Parathyroid adenoma (tissue), 2 donors: ENCODE data around the gene TMEM82.

Experiments
- H2AFZ ChIP-seq: fragments of 300-600 bp; sonication (generic); one replicate; pipeline ENCODE4 v1.7.0; 2017; ENCODE audit warnings: antibody characterized with exemption, mild to moderate bottlenecking
- H3K27ac ChIP-seq: fragments of 300-600 bp; sonication (generic); one replicate; pipeline ENCODE4 v1.7.0; 2017
- H3K27me3 ChIP-seq: fragments of 300-600 bp; sonication (generic); one replicate; pipeline ENCODE4 v1.7.0; 2017; ENCODE audit warnings: low read length; ENCODE audit not compliant: control insufficient read depth, insufficient read depth
- H3K36me3 ChIP-seq: fragments of 300-600 bp; sonication (generic); one replicate; pipeline ENCODE4 v1.7.0; 2017; ENCODE audit warnings: low read length; ENCODE audit not compliant: control insufficient read depth, insufficient read depth
- H3K4me1 ChIP-seq: fragments of 300-600 bp; sonication (generic); one replicate; pipeline ENCODE4 v1.7.0; 2017; ENCODE audit warnings: control low read depth
- H3K4me2 ChIP-seq: fragments of 300-600 bp; sonication (generic); one replicate; pipeline ENCODE4 v1.7.0; 2017; ENCODE audit warnings: low read length
- H3K4me3 ChIP-seq: fragments of 300-600 bp; sonication (generic); one replicate; pipeline ENCODE4 v1.7.0; 2017; ENCODE audit warnings: low read depth, low read length
- H3K79me2 ChIP-seq: fragments of 300-600 bp; sonication (generic); one replicate; pipeline ENCODE4 v1.7.0; 2017; ENCODE audit warnings: control low read depth
- H3K9ac ChIP-seq: fragments of 300-600 bp; sonication (generic); one replicate; pipeline ENCODE4 v1.7.0; 2017; ENCODE audit warnings: mild to moderate bottlenecking
- H3K9me3 ChIP-seq: fragments of 300-600 bp; sonication (generic); one replicate; pipeline ENCODE4 v1.7.0; 2017; ENCODE audit warnings: low read length; ENCODE audit not compliant: control insufficient read depth
- CTCF ChIP-seq: fragments of 300-600 bp; sonication (generic); IDR thresholded peaks from one replicate; pipeline ENCODE4 v1.7.0; 2017; ENCODE audit warnings: antibody characterized with exemption, mild to moderate bottlenecking
- donor health status: primary hyperparathyroidism.

TMEM82 gene

DNA sequence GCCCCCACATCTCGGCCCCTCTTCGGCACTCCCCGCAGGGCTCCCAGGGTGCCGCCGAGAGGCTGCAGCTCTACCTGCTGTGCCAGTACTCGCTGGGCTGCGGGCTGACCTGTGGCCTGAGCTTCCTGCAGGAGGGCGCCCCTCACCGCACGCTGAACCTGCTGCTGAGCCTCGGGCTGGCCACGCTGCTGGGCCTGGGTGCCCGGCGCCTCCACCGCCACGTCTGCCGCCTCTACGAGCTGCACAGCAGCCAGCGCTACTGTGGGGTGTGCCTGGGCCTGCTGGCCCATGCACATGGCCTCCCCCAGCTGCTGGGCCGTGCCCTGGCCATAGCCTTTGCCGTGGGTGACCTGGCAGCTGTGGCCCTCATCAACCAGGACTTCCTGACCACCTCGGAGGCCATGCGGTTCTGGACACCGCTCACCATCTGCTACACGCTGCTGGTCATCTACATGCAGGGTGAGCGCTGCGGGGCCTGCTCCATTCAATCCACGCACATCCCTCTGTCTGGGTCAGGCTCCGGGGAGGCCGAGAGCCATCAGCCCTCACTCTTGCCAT lies 1.9 kb downstream of the TMEM82 start:
- no peak for TF ChIP-seq CTCF
- H3K36me3 ChIP-seq, result no peaks in the 10 kb centered on the region
- H3K9ac ChIP-seq, result no peak overlapping the region
- no peak overlapping the region for H3K4me2 ChIP-seq
- no peak overlapping the region for H3K4me3 ChIP-seq
- H3K27me3 ChIP-seq, result no peaks in the 10 kb centered on the region
- no peaks in the 10 kb centered on the region for H3K4me1 ChIP-seq
- no peak overlapping the region for H2AFZ ChIP-seq
- H3K27ac ChIP-seq, result no peak overlapping the region
- no peaks in the 10 kb centered on the region for H3K9me3 ChIP-seq
- H3K79me2 ChIP-seq, result no peaks in the 10 kb centered on the region

- Histone ChIP-seq H3K79me2 (no peaks in the 10 kb centered on the region), H3K4me1 (no peaks in the 10 kb centered on the region), H3K9ac (no peak overlapping the region), H3K36me3 (no peaks in the 10 kb centered on the region), H3K27ac (no peak overlapping the region), H3K4me3 (no peak overlapping the region), H3K4me2 (no peak overlapping the region), H3K27me3 (no peaks in the 10 kb centered on the region), H3K9me3 (no peaks in the 10 kb centered on the region), H2AFZ (no peak overlapping the region)
- TF ChIP-seq CTCF, result no peak
These were observed 5.1 kb downstream of the TMEM82 start for GRCh38 chr1:15747378-15747777.

DNA sequence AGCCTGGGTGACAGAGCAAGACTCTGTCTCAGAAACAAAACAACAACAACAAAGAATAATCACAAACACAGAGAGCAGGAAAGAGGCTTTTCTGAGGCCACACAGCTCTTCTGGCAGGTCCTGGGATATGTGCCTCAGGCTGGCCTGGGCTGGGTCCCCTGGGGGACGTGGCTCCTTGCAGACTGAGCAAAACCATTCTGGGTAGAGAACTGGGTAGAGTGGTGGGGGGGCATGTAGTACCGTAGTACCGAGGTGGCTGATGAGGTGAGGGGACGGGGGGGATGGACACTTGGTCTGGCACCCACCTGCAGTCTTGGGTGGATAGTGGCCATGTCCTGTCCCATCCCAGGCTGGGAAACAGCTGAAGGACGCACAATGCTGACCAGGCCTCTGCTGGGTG lies 6.0 kb downstream of the TMEM82 start:
- no peaks in the 10 kb centered on the region for H3K36me3 ChIP-seq
- no peak overlapping the region for H3K4me2 ChIP-seq
- no peak for TF ChIP-seq CTCF
- H3K27me3 ChIP-seq, result no peaks in the 10 kb centered on the region
- H2AFZ ChIP-seq, result no peak overlapping the region
- H3K79me2 ChIP-seq, result no peaks in the 10 kb centered on the region
- no peaks in the 10 kb centered on the region for H3K9me3 ChIP-seq
- H3K9ac ChIP-seq, result no peak overlapping the region
- H3K4me3 ChIP-seq, result no peak overlapping the region
- H3K27ac ChIP-seq, result no peak overlapping the region
- no peaks in the 10 kb centered on the region for H3K4me1 ChIP-seq

DNA sequence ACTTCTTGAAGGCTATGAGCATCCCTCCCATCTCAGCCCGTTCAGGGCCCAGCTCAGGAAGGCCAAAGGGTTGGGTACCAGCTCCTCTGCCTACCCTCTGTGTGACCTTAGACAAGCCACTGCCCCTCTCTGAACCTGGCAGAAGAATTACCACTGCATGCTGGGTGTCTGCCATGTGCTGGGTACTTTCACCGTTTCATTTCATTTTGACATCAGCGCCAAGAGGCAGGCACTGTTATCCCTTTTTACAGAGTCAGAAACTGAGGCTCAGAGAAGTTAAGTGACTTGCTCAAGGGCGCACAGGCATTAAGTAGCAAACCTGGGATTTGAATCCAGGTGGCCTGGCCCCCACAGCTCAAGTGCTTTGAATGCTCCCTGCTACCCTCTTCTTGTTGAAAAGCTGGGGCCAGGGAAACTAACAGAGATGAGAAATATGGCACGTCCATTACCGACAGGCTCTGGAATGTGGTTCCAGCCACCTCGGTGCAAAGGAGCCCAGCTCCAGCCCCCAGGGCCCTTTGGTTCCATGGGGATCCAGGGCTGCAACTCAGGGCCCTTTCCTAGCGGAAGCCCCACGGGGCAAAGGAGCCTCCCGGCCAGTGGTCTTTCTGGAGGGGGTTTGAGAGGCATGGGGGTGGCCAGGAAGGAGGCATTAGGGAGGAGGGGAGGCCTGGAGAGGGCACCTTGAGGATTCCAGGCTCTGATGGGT lies 6.5 kb downstream of the TMEM82 start:
- Histone ChIP-seq H3K4me1 (no peaks in the 10 kb centered on the region), H3K4me2 (no peak overlapping the region), H3K4me3 (no peak overlapping the region), H3K79me2 (no peaks in the 10 kb centered on the region), H3K27me3 (no peaks in the 10 kb centered on the region), H3K27ac (no peak overlapping the region), H3K9ac (no peak overlapping the region), H2AFZ (no peak overlapping the region), H3K36me3 (no peaks in the 10 kb centered on the region), H3K9me3 (no peaks in the 10 kb centered on the region)
- no peak for TF ChIP-seq CTCF
